HG03097 (cell line): ENCODE results near the gene RAB44.

Source experiments
- ATAC-seq: cut with Tn5 transposase; IDR thresholded peaks from one replicate; pipeline ENCODE4 v1.9.1; 2021; ENCODE audit not compliant: unreplicated experiment, low FRiP score

Gene RAB44

GRCh38 chr6:36685926-36686667 lies 11.5 kb upstream of the RAB44 start:
- ATAC-seq, result no peak

- no peak for ATAC-seq
Measured at GRCh38 chr6:36686668-36687513, 10.7 kb upstream of the RAB44 start.

DNA sequence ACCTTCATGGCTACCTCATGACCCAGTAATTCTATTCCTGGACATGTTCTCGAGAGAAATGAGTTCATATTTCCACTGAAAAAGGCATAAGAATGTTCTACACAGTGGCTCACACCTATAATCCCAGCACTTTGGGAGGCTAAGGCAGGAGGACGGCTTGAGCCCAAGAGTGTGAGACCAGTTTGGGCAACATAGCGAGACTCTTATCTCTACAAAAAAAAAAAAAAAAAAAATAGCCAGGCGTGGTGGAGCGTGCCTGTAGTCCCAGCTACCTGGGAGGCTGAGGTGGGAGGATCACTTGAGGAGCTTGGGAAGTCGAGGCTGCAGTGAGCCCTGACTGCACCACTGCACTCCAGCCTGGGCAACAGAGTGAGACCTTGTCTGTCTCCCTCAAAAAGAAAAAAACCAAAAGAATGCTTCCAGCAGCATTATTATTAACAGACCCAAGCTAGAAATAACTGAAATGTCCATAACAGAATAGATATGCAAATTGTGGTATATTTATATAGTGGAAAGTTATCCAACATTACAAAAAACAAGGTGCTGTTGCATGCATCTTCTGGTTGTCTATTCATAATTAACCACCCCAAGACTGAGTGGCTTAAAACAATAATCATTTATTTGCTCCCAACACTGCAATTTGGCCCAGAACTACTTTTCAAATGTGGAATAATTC lies 9.4 kb upstream of the RAB44 start:
- ATAC-seq, result no peak

- no peak for ATAC-seq
Measured at GRCh38 chr6:36688739-36689075, 8.9 kb upstream of the RAB44 start.

DNA sequence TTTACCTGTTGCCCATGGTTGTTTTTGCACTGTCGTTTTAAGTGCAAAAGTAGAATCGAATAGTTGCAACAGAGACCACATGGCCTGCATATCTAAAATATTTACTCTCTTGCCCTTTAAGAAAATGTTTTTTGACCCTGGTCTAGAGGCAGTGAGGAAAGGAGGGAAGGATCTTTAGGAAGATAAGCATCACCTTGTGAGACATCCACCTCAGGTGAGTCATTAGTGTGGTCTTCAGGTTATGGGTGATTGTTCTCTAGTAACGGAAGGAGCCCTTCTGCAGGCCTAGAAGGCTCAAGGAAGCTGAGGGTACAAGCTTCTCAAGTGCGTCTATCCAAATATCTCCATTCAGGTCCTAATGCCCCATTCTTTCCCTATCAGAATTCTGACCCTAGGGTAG lies 6.6 kb upstream of the RAB44 start:
- ATAC-seq, result no peak

DNA sequence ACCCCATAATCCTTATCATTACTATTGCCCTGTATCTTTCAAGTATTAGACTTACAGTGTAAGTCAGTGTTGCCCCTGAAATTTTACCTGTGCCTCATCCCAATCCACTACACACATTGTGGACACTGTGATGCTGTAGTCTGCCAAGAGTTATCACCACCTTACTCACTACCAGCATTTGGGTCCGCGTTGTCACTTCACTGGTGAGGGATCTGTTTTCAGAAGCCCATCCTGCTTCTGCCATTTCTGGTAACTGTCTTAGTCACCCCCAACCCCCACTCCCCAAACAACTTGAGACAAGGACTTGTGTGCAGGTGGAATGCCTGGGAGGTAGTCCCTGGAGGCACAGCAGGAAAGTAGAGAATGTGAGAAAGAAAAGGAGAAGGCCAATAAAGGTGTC lies 6.0 kb upstream of the RAB44 start:
- no peak for ATAC-seq

GRCh38 chr6:36692220-36692619 lies 5.4 kb upstream of the RAB44 start:
- peak; percentile 50 for ATAC-seq

GRCh38 chr6:36692861-36693702 lies 4.5 kb upstream of the RAB44 start:
- ATAC-seq, result no peak

- no peak for ATAC-seq
Measured at GRCh38 chr6:36694616-36695015, 3.0 kb upstream of the RAB44 start.

DNA sequence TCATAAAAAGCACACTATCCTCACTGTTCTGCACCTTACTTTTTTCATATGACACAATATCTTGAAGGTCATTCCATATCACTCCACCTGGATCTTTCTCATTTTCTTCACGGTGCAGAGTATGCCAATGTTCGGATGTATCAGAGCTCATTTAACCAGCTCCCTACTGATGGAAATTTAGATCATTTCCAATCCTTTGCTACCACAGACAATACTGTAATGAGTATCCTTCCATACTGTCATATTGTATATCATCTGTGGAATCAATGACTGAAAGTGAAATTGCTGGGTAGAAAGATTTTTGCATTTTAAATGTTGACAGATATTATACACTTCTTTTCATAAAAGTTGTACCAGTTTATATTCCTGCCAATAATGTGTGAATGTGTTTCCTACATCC lies 2.2 kb upstream of the RAB44 start:
- no peak for ATAC-seq

GRCh38 chr6:36698196-36698595 lies 570 bp downstream of the RAB44 start:
- no peak for ATAC-seq

DNA sequence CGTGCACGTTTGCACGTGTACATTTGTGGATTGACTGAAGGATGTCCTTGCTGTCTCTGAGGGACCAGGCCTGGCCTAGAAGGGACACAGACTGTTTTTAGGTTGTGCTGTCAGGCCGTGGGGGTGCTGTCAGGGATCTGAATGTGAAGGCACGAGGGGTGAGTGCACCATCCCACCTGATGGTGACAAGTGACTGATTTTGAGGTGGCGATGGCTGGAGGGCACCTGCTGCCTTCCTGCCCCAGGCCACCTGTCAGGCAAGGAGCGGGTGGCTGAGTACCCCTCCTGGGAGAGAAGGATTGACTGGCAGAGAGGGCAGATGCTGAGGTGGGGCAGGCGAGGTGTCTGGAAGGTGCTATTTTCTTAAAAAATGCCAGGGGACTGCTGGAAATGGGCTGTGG lies 1.2 kb downstream of the RAB44 start:
- no peak for ATAC-seq

DNA sequence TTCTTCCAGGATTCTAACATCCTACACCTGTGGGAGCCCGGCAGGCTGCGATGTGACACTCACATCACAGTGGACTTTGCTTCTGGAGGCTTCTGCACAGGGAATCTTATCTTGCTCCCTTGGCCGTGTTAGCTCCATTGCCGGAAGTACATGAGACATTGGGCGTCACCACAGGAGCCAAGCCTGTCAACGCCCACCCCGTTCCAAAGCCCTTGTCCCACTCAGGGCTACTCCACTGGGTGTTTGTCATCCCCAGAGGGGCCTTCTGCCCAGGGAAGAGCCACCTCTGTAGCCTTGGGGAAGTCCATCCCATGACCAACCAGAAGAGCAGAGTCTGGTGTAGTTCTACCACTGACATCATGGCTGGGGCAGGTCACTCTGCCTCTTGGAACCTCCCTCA lies 1.7 kb downstream of the RAB44 start:
- no peak for ATAC-seq

- ATAC-seq, result no peak
Measured at GRCh38 chr6:36700071-36700812, 2.6 kb downstream of the RAB44 start.

DNA sequence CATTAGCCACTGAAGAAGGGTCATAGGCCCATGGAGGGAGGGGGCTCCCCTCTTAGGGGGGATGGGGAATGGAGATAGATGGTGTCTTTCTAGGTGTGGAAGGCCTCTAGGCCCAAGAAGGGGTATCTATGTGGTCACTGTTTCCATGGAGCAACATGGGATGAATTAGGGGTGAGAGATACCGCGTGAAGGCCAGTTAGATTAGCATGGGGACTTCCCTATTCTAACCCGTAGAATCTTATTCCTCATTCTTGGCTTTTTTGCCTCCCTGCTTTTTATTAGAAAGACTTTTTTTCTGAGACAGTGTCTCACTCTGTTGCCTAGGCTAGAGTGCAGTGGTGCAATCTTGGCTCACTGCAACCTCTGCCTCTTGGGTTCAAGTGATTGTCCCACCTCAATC lies 3.2 kb downstream of the RAB44 start:
- ATAC-seq, result no peak

DNA sequence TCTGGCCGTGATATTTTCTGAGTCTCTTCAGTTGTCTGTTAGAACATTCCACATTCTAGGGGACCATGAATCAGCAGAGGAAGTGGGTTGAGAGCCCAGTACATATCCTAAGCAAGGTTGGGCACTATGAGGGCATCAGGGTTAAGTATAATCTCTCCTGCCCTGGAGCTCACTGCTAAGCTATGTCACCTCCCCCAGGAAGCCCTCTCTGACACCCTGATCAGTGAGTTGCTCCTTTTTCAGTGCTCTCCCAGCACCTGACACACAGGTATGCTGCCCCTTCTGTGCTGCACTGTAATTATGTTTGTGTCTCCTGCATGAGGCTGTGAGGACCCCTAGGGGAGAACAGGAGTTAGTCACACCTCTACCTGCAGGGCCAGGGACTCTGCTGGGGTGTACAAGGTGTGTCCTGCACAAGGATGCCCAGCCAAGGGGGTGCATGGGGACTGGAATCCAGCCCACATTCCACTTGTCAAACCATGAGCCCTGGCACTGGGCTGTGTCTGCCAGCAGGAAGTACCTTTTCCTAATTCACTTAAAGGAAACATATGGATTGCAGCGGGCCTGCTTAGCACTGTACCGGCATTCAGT lies 3.9 kb downstream of the RAB44 start:
- ATAC-seq, result no peak

- no peak for ATAC-seq
Measured at GRCh38 chr6:36702656-36703055, 5.0 kb downstream of the RAB44 start.

- no peak for ATAC-seq
Measured at GRCh38 chr6:36703081-36703606, 5.5 kb downstream of the RAB44 start.

DNA sequence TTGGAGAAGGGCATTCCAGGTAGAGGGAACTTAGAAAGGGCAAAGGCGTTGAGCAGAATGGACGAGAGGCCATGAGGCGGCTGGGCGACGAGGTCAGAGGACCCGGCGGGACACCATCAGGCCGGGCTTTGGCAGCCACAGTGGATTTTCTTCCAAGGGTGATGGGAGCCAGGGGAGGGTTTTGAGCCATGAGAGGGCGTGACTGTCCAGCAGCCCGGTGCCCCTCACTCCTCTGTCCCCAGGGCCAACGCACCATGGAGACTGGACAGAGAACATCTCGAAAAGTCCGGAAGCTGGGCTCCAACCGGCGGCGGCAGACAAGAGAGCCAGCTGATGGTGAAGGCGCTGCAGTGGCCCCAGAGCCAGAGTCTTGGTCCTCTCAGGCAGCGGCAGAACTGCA lies 6.4 kb downstream of the RAB44 start:
- no peak for ATAC-seq
